Pericardium fibroblast (primary cell): ENCODE results near the gene ING4. TPM values are rescaled to one million over a fixed set of nuclear protein-coding genes. Genes with fewer than 3 reads are reported as not detected.

Experiments used
- total RNA-seq: library from RNA; depleted of rRNA; stranded (reverse); fragments of >200 nt; gene quantifications from 2 replicates; pipeline ENCODE4 v1.2.3, GENCODE V29; 2015

The ING4 gene
- total RNA-seq: 19.6 and 33.0 TPM in 2 replicates

GRCh38 chr12:6662906-6663742, at the start of gene ING4:
TSS of gene ING4 (minus strand) at chr12:6663119. CDS start at chr12:6663101, 18 bp downstream.

DNA sequence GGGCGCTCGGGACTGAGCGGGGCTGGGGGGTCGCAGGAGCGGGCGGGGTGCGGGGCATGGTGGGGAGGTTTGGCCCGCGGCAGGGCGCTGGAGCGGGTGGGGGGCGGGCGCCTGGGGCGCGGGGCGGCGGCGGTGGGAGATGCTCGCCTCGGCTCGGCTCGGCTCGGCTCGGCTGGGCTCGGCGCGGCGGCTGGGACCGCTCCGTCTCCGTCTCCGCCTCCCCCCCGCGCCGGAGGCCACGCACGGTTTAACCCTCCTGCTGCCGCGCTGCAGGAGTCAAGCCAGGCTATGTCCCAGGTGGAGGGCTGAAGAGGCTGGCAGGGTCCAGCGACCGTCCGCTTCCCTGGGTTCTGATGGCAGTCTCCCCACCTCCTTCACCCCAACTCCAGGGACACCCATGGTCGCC, 37.7 kb upstream of the ING4 start, which contains the start of gene PIANP:
PIANP (minus strand) TSS at position 170 of the 406 bp plus-strand sequence. CDS start 2,754 bp downstream, outside the sequence.

DNA sequence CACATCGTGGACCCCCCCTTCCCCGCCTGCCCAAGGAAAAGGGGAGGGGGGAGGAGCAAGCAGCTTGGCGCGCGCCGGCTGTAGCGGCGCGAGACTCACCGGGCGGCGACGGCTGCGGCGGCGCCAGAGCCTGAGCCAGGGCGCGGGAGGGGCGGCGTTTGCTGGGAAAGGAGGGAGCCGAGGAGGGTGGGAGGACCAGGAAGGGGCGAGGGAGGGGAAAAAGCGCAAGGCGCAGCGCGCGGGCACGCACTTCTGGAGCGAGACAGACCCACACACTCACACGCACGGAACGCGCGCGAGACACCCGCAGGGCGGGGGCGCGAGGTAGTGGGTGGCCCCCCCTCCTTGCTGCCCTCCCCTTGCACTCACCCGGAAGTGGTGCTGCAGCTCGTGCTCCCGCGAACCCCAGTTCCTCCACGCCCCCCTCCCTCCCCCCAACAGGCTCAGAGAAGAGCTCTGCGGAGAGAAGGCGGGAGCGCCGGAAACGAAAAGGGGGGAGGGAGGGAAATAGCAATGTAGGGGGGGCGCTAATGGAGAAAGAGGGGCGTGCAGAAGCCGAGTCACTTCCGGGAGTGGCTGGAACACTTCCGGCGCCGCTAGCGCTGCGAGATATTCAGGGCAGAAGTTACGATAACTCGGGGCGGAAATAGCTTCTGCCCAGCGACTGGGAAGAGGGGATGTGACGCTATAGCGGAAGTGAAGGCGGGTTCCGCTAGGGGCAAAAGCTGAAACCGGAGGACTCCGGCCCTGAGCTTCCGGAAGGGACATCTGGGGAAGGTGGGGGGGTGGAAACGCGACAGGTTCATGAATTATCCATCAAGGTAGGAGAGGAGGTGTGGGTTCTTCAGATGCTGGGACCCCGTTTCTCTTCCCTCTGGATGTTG, 26.3 kb upstream of the ING4 start, which contains the start of gene ZNF384:
ZNF384 (minus strand) TSS at position 377 of the 884 bp plus-strand sequence. CDS start 9,855 bp downstream, outside the sequence.

DNA sequence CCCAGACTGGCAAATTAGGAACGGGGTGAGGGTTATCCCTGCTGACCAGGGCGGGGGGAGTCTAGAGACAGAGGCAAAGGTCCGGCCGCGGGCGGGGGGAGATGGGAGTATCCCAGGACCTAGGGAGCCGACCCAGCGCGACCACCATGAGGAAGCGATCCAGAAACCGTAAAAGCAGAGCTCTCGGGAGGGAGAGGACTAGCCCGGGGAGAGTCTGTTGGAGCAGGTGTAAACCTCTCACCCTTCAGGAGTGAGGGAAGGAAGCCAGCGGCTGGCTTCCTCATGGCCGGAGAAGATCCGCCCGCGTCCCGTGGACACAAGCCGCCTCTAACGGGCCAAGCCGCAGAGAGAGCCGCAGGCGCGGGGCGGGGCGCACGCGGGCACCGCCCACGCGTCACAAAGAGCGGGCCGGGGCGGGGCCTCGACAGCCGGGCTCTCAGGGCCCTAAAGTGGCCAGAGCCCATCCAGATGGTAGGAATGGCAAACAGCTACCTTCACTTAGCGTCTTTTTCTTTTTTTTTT, 15.8 kb downstream of the ING4 start, which contains the start of gene ACRBP:
ACRBP (minus strand) TSS at position 350 of the 522 bp plus-strand sequence; CDS start at position 284, 66 bp downstream.

GRCh38 chr12:6635856-6636531, 26.9 kb downstream of the ING4 start, which contains the start of gene LPAR5:
TSS of gene LPAR5 (minus strand) at chr12:6635959. CDS start at chr12:6621248, 14,711 bp downstream.

Other genes starting within 250 kb of the ING4 start
- not detected in 2 replicates for gene CD27, start 218.2 kb downstream of the ING4 start, total RNA-seq
- gene TAPBPL, start 211.1 kb downstream of the ING4 start, total RNA-seq: 7.9 and 10.9 TPM in 2 replicates
- 5.2 and 5.3 TPM in 2 replicates for gene VAMP1, start 192.4 kb downstream of the ING4 start, total RNA-seq
- gene MRPL51, start 169.9 kb downstream of the ING4 start, total RNA-seq: 59.2 and 137 TPM in 2 replicates
- 15.5 and 31.8 TPM in 2 replicates for gene NCAPD2, start 169.0 kb downstream of the ING4 start, total RNA-seq
- gene GAPDH, start 128.6 kb downstream of the ING4 start, total RNA-seq: 5,873 and 7,738 TPM in 2 replicates
- 24.4 and 24.7 TPM in 2 replicates for gene IFFO1, start 107.1 kb downstream of the ING4 start, total RNA-seq
- 11.5 and 24.2 TPM in 2 replicates for gene NOP2, start 94.8 kb downstream of the ING4 start, total RNA-seq
- gene CHD4, start 55.7 kb downstream of the ING4 start, total RNA-seq: 180 and 220 TPM in 2 replicates
- 3.6 TPM in 1 of 2 replicates, not detected in the other for gene LPAR5, start 27.2 kb downstream of the ING4 start, total RNA-seq
- 0.43 TPM in 1 of 2 replicates, not detected in the other for gene ACRBP, start 15.7 kb downstream of the ING4 start, total RNA-seq
- 23.9 and 24.4 TPM in 2 replicates for gene ZNF384, start 26.3 kb upstream of the ING4 start, total RNA-seq
- 0.12 TPM in 1 of 2 replicates, not detected in the other for gene PIANP, start 37.7 kb upstream of the ING4 start, total RNA-seq
- 83.1 and 88.8 TPM in 2 replicates for gene COPS7A, start 60.9 kb upstream of the ING4 start, total RNA-seq
- 178 and 186 TPM in 2 replicates for gene MLF2, start 90.0 kb upstream of the ING4 start, total RNA-seq
- 212 and 239 TPM in 2 replicates for gene PTMS, start 103.2 kb upstream of the ING4 start, total RNA-seq
- 0.43 TPM in 1 of 2 replicates, not detected in the other for gene LAG3, start 109.4 kb upstream of the ING4 start, total RNA-seq
- 0.35 and 0.60 TPM in 2 replicates for gene CD4, start 126.4 kb upstream of the ING4 start, total RNA-seq
- gene GPR162, start 158.7 kb upstream of the ING4 start, total RNA-seq: 3.7 and 5.6 TPM in 2 replicates
- gene P3H3, start 165.3 kb upstream of the ING4 start, total RNA-seq: 43.3 and 62.4 TPM in 2 replicates
- gene GNB3, start 177.8 kb upstream of the ING4 start, total RNA-seq: 0.35 and 1.1 TPM in 2 replicates
- 1.0 and 2.6 TPM in 2 replicates for gene CDCA3, start 188.2 kb upstream of the ING4 start, total RNA-seq
- gene USP5, start 189.0 kb upstream of the ING4 start, total RNA-seq: 39.8 and 51.8 TPM in 2 replicates
- gene TPI1, start 204.4 kb upstream of the ING4 start, total RNA-seq: 799 and 1,433 TPM in 2 replicates
- 5.5 and 12.3 TPM in 2 replicates for gene SPSB2, start 210.2 kb upstream of the ING4 start, total RNA-seq
- gene LRRC23, start 241.7 kb upstream of the ING4 start, total RNA-seq: 6.3 and 14.0 TPM in 2 replicates